Skeletal muscle cell (primary cell): ENCODE measurements around the gene AGXT.

Experiments used
- DNase-seq: peaks from one replicate; pipeline ENCODE4 v3.0.0-alpha.2; 2010; ENCODE audit warnings: low read depth
- H3K4me3 ChIP-seq: 2 replicates; pipeline ENCODE4 v1.5.1; 2011; ENCODE audit warnings: low read depth, mild to moderate bottlenecking, control low read depth, low read length, moderate library complexity

AGXT gene

DNA sequence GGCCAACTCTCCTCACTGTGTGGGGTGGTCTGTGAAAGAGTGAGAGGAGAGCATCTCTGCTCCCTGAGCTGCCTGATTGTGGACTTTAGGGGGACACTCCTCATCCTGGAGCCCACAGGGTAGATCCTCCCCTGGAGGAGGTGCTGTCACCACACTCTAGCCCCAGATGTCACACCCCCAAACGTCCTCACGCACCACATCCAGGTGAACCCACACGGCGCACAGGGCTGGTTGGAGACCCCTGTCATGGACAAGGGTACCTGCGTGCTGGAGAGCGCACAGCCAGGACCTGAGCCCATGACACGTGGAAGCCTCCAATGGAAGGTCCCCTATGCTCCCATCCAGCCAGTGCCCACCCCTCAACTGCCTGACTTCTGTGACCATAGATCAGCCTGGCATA, 10.5 kb downstream of the AGXT start:
- no peak for DNase-seq
- no peak overlapping the region for H3K4me3 ChIP-seq

DNA sequence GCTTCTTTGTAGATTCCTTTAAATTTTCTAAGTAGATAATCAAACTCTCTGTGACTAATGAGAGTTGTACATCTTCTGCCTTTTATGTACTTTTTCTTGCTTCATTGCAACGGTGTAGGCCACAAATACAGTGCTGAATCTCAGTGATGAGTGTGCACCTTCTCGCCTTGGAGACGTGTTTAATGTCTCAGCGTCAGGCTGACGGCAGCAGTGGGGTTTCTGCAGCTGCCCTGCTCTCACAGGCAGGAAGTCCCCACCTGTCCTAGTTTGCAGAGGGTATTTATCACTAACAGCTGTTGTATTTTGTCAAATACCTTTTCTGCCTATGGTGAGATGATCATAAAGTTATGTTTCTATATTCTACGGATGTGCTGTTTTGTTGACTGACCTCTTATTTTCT, 13.3 kb downstream of the AGXT start:
- DNase-seq, result peak; percentile 25

DNA sequence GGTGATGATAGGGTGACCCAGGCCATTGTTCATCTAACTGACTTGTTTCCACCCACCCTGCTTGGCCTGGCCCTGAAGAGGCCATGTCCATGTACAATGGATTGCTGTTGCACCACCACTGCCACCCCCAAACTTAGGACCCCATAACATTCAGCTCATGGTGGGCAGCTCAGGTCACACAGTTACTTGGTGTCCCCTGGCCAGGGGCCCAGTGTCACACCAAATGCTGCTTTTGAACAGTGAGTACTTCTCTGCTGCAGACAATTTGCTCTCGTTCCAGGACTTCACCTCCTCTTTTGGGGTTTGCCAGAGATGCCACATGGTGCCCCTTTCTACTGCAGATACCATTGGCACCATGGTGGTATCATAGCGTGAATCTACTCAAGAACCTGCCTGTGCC, 15.6 kb downstream of the AGXT start:
- no peak for DNase-seq
- no peak overlapping the region for H3K4me3 ChIP-seq

More for the DNA sequence above, 13.3 kb downstream of the AGXT start:
- no peak overlapping the region for H3K4me3 ChIP-seq

DNA sequence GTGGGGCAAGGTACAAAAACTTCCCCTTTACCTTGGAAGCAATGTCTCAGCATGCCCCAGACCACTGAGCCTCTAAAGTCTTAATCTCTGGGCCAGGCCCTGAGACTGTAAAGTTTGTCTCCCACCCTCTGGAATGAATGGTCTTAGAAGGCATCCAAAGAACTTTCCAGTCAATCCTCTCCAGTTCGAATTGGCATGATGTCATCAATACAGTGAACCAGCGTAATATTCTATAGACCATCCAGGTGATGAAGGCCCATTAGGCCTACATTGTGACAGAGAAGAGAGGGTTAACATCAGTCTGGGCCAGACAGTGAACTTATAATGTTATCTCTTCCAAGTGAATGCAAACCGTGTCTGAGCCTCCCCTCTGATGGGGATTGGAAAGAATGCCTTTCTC, 16.1 kb downstream of the AGXT start:
- no peak overlapping the region for H3K4me3 ChIP-seq
- DNase-seq, result no peak

DNA sequence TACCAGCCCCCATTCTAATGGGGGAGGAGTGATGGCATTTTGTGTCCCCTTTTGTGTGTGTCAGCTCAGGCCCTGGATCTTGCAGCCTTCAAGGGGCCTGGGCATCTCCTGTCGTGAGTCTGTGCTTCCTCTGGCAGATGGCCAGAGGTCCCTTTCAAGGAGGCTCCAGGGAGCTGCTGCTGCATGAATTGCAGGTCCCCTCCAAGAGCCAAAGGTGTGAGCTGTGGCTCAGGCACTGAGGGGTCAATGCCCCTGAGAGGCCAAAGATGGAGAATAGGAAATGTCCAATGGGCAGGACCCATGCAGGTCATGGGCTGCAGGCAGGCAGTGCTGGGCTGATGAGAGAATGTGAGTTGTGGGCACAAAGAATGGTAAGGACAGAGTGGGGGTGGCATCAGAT, 16.9 kb downstream of the AGXT start:
- no peak overlapping the region for H3K4me3 ChIP-seq
- no peak for DNase-seq

DNA sequence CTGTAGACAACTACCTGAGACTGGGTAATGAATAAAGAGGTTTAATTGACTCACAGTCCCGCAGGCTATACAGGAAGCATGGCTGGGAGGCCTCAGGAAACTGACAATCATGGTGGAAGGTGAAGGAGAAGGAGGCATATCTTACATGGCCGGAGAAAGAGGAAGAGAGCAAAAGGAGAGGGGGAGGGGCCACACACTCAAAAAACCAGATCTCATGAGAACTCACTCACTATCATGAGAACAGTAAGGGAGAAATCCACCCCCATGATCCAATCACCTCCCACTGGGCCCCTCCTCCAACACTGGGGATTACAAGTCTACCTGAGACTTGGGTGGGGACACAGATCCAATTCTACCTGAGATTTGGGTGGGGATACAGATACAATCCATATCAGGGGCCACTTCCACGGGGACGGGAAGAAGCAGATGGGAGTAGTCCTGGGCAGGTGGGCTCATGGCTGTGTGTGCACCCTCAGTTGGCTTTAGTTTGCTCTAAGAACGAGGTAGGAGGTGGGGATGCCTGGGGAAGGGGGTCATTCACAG, 17.5 kb downstream of the AGXT start:
- DNase-seq, result no peak
- H3K4me3 ChIP-seq, result no peak overlapping the region

DNA sequence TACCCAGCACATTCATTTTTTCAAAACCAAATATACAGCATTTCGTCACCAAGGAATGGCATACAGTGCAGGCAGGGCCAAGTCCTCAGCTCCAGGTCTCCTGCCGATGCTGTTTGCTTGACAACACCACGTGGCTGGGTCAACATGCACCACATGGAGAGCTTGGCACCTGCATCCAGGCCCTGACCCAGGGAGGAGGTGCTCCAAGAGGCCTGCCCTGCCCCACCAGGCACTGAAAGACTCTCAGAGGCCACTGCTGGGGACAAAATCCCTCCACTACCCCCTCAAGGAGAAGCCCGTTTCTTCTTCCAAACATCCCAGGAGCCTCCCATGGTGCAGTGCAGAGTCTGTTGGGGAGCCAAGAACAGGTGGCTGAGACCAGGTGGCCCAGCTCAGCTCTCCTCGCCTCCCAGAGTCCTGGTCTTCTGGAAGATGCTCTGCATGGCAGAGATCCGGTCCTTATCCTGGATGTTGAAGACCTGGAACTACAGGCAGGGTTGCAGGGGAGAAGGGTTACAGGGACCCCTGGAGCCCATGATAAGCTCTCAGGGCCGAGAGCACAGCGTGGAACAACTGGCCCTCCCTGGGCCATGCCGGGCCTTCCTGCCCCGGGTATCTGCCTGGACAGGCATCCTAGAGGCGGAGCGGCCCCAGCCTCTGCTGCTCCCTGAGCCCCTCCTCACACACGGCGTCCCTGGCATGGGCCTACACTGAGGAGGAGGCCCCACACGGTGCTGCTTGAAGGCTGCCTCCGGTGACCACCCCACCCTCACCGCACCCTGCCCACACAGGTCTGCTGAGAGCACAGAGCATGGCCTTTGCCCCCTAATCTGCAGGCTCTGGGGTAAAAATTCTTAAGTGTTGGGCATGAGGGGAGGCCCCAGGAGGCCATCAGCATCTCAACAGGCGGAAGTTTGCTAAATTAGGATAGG, 18.3 kb downstream of the AGXT start:
- H3K4me3 ChIP-seq, result no peak overlapping the region

DNA sequence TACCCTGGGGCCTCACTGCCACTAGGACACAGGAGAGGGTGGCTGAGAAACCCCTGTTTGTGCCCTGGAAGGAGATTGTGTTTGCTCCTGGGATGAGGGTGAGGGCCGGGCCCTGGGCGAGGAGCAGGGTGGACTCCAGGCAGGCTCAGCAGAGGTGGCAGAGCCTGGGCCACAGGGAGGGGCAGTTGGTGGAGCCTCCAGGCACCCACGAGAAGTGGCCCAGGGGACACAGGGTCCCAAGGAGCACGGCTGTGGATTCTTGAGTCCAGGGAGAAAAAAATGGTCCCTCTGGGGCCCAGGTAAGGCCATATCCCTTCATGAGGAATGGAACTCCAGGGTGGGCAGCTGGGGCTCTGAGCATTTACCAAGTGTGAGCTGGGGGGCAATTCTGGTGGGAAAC, 19.0 kb downstream of the AGXT start:
- DNase-seq, result no peak
- no peak overlapping the region for H3K4me3 ChIP-seq

More for the DNA sequence above, 18.3 kb downstream of the AGXT start:
- no peak for DNase-seq

DNA sequence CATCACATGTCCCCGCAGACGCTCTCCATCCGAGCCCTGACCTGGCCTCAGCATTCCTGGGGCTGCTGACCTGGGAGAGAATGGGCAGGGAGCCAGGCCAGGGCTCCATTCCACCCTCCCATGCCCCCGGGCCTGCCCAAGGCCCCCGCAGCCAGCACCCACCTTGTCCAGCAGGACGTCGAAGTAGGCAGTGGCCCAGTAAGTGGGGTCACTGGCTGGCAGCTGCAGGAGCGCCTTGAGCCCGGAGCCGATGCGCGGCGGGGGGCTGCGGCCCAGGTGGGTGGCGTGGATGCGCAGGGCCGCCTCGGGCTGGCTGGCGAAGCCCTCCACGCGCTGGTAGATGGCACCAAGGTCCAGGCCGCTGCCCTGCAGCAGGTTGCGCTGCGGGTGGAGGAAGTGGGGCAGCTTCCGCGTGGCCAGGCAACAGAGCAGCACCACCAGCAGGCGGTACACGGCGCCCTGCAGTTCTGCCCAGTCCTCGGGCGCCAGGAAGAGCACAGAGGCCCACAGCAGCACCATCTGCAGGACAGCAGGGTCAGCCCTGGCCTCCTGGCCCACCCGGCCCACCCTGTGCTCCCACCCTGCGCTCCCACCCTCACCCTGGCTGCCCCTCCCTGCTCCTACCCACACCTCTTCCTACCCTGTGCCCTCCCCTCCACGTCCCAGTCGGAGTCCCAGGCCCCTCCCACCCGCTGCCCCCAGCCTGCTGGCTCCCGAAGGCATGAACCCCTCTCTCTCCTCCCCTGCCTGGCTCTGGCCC, 19.7 kb downstream of the AGXT start:
- no peak for DNase-seq
- no peak overlapping the region for H3K4me3 ChIP-seq

DNA sequence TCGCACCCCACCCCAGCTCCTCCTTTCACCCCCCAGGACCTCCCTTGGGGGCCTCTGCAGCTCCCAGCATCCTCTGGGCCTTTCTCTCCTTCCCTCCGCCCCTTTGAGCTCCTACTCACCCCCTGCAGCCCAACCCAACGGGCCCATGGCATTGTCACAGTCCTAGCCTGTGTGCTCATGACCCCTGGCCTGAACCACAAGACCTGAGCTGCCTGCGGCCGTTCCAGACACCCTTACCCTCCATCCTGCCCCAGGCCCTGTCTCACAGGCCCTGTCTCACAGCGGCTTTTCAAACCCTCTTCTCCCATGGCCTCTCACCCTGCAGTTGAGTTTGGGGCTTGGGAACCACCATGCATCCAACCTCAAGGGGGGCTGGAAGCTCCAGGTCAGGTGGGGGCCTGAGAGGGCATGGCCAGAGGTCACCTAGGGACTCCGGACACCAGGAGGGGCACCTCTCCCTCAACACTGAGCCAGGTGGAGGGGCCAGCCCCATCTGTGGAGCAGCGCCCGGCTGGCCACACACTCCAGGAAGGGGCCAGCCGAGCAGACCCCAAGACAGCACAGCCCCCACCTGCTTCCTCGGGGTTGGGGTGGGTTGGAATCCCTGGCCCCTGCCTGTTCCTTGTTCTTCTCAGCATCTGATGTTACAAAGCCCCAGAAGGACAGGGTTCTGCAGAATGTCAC, 20.4 kb downstream of the AGXT start:
- DNase-seq, result no peak
- H3K4me3 ChIP-seq, result no peak overlapping the region

DNA sequence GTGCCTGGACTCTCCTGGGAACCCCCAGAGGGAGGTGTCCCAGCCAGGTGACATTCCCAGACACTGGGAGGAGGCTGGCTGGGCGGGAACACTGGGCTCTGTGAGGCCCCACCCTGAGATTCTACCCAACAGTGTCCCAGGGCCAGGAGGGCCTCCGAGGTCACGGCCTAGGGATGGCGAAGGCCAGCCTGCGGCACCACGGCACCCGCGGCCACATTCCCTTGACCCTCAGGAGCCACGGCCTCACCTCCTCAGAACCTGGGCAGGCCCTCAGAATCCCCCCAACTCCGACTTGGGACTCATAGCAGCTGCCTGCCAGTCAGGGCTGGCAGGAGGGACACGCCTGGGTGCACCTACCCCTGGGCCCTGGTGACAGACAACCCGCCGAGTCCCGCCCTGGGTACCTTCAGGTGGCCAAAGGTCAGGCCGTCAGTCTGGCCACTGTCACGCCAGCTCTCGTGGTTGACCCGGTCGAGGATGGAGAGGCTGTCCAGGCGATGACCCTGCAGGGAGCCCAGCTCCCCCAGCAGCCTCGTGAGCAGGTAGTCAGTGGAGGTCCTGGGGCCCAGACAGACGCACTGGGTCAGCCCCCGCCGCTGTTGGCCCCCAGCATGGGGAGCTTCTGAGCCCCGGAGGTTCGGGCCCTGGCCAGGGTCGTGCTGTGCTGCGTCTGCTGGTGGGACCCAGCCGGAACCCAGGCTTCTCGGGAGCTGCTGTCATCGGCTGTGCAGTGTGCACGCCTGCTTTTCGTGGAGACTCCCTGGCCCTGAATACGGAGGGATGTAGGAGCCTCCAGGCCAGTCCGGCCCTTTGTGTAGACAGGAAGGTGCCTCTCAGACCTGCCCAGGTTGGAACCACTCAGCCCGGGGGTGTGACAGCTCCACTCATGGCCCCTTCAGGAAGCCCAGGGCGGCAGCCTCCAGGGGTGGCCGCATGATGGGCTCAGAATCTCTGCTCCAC, 21.3 kb downstream of the AGXT start:
- H3K4me3 ChIP-seq, result no peak overlapping the region
- DNase-seq, result no peak

DNA sequence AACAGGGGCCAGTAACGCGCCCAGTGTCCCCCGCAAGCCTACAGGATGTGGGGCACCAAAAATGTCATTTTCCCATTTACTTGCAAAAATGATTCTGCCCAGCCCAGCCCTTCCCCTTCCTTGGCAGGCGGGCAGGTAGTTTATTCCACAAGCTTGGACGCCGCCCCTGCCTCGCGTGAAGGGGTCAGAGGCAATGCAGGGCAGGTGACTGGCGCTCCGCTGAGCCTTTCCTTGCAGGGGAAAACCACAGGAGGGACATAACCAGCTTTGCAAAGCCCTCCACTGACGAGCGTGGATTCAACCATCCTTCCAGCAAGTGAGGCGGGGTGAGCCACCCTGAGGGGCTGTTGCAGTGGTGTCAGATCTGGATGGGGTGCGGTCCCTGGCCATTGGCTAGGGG, 22.1 kb downstream of the AGXT start:
- no peak overlapping the region for H3K4me3 ChIP-seq
- no peak for DNase-seq

DNA sequence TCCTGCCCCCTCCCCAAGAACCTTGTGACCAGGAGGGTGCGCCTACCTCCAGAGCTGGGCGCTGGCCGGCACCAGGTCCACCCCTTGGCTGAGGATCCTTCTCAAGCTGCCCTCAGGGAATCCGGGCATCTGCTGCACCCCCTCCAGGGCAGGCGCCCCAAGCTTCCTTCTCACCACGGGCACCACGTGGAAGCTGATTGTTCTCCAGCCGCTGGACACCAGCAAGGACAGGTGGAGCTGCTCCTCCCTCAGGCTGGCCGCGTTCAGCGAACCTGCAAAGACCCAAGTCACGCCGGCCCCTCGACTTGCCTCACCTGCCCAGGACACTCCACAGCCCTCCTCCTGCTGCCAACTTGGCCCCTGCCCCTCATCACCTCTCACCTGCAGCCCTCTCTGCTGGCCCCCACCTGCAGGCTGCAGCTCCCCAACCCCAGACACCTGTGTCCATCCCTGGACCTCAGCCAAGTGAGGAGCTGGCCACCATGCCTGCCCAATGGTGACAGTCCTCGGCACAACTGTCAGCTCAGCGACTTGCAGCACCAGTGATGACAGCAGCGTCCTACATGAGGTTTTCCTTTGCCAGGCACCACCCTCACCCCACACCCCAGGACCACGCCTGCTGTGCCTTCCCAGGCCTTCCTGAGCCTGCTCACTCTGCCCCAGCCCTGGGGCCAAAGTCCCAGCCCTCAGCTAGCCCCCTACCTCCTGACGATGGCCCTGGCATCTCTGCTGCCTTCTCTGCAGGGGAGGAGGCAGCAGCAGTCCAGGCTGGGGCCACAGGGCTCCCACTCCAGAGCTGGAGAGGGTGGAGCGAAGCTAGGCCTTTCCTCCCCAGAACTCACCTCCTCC, 23.1 kb downstream of the AGXT start:
- no peak for DNase-seq
- no peak overlapping the region for H3K4me3 ChIP-seq

DNA sequence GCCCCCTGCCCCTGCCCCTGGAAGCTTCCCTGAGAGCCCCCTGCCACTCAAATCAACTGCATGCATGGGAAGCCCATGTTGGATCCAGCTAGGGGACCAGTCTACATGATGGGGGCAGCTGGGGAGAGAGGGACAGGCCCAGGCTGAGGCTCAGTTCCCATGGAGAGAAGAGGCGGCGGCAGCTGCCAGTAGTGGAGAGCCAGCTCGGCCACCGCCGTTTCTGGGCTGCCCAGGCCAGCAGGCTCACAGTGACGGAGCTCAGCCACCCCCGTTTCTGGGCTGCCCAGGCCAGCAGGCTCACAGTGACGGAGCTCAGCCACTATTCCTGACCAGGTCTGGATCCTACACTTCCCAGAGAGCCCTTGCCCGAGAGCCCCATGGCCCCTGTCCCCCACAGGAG, 23.7 kb downstream of the AGXT start:
- no peak overlapping the region for H3K4me3 ChIP-seq
- no peak for DNase-seq

DNA sequence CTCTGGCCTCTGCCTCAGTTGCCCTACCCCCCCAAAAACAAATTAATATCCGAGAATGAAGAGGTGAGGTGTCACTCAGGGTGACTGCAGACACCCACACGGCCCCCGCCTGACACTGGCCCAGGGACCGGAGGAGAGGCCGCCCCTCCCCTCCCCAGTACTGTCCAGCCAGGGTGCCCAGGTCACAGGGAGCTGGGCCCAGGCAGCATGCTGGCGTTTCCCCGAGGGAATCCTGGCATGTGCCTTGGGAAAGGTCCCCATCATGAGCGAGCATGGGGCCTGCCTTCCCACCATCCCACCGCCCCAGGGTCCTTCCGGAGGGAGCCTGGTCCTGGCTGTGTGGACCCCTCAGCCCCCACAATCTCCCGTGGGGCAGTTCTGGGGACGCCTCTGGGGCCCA, 24.3 kb downstream of the AGXT start:
- DNase-seq, result no peak

DNA sequence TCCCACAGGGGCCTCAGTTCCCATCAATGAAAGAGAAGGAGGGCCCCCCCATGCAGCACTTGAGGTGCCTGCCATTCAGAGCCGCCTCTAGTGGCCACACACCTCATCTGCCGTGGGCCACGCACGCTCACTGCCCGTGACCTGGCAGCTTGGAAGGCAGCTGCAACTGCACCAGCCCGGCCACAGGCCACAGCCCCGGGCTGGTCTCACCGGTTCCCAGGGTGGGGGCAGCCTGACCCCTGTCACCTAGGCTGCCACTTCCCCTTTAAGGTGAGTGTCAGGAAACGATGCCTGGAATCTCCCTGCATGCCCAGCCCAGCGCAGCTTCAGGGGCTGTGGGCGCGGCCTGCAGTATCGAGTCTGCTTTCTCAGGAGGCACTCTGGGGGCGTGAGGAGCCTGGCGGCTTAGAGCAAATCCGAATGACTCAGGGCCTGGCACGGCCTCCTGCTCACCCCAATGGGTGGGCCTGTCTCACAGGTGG, 24.8 kb downstream of the AGXT start:
- no peak for DNase-seq
- H3K4me3 ChIP-seq, result no peak overlapping the region

More for the DNA sequence above, 24.3 kb downstream of the AGXT start:
- H3K4me3 ChIP-seq, result no peak overlapping the region

DNA sequence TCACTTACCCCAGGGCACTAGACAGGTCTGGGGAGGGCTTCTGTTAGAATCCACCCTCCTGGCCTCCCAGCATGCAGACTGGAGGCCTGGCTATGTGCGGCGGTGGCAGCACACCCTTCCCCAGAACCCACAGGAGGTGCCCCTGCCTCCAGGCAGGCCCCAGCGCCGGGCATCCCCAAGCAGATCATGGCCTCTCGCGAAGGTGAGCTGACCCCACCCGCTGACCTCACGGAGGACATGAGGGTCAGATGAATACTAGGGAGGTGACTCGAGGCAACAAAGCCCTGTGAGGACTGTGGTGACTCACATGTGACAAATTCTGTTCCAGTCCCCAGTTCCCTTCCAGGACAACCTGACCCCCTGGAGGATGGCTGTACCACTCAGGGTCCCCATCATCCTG, 25.4 kb downstream of the AGXT start:
- no peak overlapping the region for H3K4me3 ChIP-seq
- DNase-seq, result no peak
